ENCODE data around the gene EDIL3.

The EDIL3 gene, protein sequence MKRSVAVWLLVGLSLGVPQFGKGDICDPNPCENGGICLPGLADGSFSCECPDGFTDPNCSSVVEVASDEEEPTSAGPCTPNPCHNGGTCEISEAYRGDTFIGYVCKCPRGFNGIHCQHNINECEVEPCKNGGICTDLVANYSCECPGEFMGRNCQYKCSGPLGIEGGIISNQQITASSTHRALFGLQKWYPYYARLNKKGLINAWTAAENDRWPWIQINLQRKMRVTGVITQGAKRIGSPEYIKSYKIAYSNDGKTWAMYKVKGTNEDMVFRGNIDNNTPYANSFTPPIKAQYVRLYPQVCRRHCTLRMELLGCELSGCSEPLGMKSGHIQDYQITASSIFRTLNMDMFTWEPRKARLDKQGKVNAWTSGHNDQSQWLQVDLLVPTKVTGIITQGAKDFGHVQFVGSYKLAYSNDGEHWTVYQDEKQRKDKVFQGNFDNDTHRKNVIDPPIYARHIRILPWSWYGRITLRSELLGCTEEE

DNA sequence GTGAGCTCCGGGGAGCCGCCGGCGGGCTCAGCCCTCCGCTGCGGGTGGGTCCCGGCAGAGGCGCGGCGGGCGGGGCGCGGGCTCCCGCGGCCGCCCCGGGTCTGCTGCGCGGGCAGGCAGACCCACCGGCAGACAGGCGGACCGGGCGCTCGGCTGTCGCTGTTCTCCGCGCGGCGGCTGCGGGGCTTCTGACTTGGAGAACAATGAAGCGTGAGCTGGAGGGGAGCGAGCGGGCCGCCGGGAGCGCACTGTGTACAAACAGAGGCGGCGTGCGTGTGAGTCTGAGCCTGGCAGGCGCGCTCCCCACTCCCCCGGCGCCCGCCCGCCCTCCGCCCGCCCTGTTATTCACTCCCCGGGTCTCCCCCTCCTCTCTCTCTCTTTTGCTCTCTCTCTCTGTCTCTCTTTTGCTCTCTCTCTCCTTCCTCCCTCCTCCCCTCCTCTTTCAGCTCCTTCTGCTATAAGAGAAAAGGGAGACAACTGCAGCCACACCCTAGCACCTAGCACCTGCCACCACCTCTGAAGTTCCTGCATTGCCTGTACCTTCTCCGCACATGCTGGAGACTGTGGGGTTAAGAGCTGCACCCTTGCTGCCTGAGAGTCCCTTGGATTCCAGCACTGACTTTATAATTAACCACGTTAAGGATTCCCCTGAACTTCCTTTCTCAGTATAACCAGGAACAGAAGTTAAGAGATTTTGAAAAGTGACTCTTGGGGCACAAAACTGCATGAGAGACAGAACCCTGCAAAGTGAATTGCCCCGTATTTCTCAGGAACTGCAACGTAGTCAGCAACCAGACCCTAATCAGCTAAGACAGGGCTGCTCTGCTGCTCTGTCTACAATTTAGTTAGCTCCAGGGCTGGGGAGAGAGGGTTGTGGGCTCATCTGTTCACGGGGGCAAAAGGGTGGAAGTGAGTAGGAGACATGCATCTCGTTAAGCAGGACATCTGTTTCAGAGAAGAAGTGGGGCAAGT lies at the start of gene EDIL3:
Gene EDIL3 (minus strand): TSS at position 277 of the 972 bp plus-strand sequence. CDS start 506 bp downstream, outside the sequence.
- no peak for DNase-seq

DNA sequence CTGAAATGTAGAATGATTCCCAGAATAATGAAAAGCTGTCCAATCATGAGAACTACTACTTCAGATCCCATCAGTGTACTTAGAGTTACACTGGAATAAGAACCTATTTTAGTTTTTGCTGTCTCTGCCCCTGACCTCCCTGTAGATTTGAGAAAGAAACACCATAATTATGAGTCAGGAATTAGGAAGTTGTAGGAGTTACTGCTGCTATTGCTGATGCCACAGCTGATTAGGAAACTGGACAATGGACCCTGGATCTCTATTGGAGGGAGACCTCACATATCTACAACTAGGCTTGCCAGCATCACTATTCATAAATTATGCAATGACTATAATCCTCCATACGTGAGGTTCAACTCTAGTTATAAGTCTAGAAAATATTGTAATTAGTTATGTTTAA lies 48.8 kb upstream of the EDIL3 start:
- DNase-seq: no peak

DNA sequence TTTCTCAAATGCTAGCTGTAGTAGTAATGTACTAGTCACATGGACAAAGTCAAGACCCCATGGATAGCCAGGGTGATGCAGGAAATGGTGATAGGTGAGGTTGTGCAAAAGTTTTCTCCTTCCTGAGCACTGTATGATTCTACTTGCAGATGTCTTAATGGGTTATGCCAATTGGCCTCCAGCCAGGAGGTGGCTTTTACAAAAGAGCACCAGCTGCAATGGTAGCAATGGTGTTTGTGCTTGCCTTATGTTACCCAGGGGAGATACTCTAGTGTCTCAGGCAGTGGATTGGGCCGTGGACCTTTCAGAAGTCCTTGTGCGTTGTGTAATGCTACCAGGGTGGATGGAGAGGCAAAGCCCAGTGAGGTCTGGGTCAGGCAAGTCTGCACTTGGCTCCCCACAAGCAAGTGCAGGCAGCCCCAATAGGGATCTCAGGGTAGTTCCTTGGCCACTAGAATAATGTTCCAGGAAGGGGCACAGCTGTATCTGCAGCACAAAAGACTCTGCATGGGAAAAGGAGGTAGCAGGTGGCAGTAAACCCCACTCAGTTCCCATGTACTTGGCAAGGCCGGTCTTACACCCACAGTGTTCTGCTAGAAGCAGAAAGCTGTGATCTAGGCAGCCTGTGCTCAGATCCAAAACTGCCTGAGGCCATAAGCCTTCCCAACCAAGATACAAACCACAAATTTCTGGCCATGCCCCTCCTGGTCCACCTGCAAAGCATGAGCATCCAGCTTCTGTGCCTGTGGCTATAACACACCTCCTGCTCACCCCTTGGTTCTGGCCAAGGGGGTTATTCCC lies 46.4 kb upstream of the EDIL3 start:
- peak; percentile 2 for DNase-seq

DNA sequence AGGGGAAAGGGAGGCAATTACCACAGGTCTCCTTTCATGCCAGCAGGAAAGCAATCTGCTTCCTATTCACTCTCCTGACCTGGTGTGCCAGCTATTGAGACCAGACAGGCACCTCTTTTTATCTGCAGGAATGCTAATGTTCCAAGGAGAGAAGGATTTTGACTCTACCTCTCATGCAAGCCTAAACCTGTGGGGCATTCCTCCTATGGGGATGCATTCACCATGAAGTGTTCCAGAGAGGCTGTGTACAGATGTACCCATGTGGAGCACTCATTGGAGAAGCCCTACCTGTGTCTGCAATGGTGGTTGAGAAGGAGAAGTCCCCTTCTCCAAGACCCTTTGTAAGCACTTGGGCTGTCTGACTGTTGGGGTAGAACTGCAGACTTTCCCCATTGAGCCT lies 45.4 kb upstream of the EDIL3 start:
- DNase-seq: no peak

DNA sequence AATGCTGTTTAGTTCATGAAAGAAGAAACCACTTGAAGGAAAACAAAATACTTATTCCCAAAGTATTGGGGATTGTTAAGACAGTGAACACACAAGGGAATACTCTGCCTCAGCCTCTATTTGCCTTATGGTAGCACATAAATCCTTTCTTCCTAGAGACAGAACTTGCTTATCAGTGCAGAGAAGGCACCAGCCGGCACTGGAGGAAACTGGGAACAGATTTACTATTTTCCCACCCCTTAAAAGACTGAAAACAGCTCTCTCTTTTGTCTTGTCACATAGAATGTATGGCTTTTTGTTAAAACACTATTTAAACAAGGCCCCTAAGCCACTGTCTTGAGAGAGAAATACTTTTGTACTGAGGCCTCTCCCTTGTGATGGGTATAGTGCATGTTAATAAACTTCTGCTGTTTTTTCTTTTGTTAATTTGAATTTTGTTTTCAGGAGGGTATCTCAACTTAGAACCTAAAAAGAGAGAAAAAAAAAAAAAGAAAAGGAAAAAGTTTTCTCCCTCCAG lies 40.7 kb upstream of the EDIL3 start:
- no peak for DNase-seq

DNA sequence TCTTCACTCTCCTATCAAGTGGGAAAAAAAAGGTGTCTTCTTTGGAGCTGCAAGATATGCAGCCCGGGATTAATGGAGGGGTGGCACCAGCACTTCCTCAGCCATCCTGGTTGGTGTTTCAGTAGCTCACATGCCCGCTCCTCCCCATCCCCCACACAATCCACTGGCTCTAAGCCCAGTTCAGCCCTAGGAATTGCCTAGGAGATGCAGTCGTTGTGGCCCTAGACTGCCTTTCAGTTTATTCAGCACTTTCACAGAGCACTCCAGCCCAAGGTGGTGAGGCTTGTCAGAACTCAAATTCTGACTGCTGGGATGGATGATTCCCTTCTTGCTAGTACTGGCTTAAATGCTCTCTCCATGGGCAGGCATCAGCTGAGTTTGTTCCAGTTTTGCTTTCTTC lies 35.1 kb upstream of the EDIL3 start:
- DNase-seq: no peak

DNA sequence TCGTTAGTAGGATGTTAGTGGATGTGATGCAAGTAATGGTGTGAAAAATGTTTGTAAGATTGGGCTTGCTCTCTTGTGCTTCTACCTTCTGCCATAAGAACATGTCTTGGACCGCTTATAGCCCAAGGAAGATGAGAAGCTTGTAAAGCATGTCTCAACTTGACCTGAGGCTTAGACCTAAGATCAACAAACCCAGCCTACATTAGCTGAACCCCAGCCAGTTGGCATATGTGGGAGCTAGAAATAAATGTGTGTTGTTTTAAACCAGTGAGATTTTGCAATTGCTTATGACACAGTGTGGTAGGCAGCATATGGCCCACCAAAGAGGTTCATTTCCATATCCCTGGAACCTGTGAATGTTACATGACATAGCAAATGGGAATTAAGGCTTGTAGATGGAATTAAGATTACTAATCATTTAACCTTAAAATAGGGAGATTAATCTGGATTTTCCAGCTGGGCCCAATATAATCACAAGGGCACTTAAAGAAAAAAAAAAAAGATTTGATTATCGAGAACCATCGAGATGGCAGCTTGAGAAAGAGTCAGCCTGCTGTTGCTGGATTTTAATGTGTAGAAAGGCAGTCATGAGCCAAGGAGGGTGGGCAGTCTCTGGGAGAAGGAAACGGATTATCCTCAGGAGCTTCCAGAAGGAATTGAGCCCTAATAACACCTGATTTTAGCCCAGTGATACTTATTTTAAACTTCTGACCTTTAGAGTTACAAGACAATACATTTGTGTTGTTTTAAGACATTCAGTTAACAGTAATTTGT lies 27.3 kb upstream of the EDIL3 start:
- peak; percentile 10 for DNase-seq

DNA sequence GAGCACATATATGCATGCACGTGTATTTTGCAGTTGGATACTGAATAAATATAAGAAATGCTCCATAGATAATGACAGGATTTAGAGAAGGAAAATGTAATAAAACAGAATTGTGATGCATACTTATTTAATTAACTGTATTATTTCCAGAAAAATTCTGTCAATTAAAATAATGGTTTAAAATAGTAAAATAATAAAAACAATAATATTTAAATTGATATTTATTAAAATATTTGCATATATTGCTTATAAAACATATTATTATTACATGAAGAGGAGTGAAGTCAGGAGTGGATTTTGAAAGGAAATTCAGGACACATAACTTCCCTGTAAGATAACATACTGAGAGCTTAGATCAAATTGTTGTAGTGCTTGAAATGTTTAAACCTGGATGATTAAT lies 21.4 kb upstream of the EDIL3 start:
- no peak for DNase-seq

DNA sequence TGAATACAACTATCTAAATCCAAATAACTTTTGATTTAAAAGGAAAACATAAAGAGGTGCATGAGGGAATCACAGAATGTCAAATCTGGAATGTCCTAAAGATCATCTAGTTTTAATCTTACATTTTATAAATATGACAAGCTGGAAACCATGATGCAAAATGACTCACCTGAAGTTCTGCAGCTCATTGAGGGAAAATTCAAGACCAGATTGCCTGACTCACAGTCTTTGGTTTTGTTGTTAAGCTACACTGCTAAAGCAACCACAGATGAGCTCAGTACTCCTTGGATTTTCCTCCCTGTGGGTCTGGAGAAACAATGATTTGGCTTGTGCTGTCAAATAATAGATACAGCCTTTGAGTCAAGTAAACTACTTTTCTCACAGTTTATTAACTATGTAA lies 19.1 kb upstream of the EDIL3 start:
- no peak for DNase-seq

DNA sequence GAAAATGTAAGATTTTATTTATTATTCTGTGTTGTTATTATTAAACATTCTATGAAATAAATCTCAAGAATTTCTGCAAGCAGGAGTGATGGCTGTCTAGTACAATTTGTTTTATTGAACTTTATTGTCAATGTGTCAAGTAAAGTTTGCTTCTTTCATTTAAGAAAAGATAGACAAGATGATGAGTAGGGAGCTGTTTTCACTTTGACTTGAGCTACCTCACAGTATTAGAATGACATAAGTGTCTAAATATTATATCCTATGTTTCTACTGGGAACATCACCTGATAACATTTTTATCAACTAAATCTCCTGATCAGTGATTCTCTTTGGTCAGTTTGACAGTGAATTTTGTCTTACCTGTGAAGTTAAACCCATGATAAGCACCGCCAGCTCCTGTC lies 12.7 kb upstream of the EDIL3 start:
- DNase-seq: no peak

DNA sequence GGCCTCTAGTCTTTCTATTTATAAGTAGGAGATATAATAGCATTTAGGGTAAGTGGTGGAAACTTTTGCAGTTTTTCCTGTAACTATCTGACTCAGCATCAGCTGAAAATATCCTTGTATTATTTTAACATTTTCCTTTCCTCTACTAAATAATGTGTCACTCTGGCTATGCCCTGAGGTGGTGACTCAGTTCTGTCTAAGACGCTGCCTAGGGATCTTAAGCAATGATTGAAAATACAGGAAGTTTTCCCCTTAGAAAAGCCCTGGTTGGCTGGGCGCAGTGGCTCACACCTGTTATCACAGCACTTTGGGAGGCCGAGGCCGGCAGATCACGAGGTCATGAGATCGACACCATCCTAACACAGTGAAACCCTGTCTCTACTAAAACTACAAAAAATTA lies 9.3 kb upstream of the EDIL3 start:
- no peak for DNase-seq

DNA sequence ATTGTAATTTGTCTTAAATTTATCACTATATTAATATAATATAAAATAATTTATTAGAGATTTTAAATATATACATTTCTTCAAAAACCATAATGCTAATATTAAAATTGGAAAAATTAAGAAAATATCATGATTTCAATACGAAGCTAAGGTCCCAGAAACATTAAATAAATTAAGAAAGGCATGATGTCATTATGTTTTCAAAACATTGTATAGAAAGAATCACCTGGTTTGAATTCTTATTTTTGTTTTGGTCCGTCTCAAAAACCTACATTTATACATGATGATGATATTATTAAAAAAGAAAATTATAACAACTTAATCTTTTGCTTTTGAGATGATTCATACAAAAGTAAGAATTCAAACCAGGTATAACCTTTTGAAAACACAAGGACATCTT lies 8.2 kb upstream of the EDIL3 start:
- DNase-seq: no peak

DNA sequence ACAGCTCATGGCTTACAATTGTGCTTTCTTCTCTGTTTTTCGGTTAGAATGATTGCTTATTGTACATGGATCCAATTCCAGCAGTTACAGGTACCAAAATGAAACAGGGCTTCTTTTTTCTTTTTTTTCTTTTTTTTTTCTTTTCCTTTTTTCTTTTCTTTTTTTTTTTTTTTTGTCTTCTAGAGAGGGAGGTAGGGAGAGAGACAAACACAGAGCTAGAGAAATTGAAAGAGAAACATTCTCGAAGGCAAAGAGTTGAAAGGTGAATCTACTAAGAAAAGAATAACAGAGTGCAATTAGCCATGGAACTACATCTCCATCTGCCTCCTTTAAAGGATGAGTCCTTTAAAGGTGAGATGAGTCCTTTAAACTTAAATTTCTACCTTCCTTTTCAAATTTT lies 1.0 kb upstream of the EDIL3 start:
- no peak for DNase-seq

DNA sequence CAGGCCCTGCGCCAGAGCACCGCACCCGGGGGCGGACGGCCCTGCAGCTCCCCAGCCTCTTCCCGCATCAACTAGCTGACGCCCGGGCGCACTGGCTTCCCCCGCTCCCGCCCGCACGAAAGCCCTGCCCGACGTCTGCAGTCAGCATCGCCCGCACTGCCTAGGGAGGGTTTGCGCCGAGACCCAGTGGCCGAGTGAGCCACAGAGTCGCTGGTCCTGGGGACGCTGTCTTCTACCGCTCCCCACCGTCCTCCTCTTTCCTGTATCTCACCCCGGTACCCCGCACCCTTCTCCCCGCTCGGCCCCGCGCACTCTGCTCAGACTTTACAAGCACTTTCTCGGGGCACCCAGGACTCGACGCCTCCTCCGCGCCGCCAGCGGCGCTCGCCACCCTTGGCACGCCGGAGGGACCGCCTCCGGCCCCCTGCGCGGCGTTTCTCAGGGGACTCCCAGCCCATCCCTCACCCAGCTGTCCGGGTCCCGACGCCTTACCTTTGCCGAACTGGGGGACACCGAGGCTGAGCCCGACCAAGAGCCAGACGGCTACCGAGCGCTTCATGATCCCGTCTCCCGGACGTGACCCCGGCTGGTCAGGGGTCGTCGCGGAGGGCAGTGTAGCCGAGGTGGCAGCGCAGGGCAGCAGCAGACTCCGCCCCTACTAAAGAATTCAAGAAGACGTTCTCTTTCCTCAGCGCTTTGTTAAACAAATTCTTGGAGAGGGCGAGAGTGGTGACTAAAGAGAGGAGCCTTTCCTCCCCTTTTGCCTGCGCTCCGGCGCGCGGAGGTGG lies 670 bp downstream of the EDIL3 start:
- DNase-seq: no peak

DNA sequence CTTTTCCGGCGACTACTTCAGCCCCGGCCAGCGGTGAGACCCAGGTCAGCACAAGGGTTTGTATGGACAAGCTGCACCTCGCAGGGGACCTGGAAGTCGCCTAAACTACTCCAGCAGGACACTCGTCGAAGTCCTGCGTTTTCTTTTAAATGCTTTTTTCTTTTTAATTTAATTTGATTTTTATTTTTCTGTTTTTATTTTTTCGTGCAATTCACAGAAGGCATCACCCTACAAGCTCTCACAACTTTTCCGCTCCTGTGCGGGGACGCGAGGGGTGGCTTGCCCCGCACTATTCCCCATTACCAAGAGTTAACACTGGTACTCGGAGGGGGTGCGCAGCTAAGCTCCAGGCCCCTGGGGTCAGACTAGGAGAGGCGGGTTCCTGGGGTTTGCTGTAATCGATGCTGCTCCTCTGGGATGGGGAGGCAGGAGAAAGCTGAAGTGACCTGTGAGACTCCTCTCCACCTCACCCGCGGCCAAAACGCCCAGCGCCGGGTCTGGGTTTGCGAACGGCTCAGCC lies 1.3 kb downstream of the EDIL3 start:
- DNase-seq: no peak

DNA sequence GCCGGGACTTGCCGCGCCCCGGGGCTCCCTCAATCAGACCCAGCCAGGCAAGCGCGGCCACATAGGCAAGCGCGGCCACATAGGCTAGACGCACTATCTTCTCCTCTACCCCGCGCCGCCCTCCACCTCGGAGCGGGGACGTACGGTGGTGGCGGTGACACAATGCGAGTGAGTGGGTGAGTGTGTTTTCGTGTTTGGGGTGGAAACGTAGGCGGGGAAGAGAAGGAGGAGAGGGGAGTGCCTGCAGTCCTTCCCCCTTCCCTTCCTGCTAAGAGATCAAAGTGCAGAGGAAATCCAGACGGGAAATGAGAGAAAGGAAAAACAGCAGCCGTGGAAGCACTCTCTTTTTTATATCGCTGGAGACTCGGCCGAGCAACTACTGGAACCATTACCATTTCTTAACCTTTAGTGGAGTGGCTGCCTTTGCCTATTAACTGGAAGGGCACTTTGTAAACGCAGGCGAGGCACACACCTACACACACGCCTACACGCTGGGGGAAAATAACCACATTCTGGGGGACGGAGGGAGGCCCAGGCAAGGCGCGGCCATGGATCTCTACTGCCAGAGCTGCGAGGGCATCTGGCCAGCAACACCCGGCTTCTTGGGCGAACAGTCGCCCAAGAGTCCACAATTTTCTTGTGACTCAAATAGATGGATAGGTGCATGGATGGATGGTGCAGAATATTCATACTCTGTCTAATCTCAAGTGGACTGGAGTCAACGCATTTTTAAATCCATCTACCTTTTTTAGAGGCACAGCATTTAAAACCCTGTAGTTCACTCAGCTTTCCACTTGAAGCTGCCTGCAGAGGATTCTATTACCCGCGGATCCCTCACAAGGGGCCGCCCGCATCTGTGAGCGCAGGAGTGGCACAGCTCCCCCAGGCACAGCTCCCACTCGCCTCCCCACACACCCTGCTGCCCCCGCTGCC lies 2.1 kb downstream of the EDIL3 start:
- DNase-seq: no peak

DNA sequence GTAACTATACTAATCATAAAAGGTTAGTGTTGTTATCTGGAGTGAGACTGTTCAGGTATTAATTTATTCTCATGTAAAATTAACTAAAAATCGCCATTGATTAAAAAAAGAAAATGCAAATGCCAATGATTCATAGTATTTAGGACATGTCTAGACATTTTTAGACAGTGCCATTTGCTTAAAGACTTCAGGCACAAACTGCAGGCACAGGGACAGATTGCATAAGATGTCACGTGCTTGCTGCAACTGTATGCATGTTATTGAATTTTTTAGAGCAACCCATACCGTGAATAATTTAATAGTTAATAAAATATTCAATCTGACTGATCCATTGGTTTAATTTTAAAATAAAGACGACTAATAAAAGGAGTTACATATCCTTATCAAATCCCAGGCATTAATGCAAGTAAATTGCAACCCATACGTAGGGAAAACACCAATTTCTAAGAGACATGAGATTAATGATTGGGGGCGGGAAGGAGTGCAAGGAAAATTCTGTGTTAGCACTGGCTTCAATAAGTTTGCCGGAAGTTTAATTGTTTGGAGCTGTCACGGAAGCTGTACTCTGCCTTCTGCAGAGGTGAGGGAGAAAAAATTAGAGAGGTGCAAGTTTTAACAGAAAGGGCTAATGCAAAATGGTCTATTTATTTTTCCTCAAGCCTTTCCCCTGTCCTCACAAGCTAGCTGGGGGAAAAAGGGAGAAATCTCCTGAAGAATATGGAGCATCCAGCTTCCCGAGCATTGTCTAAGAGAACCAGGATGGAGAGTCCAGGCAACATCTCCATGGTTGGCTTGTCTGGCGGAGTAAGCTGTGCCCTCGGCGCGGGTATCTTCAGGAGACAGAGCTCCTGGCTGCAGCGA lies 2.9 kb downstream of the EDIL3 start:
- peak; percentile 0 for DNase-seq

DNA sequence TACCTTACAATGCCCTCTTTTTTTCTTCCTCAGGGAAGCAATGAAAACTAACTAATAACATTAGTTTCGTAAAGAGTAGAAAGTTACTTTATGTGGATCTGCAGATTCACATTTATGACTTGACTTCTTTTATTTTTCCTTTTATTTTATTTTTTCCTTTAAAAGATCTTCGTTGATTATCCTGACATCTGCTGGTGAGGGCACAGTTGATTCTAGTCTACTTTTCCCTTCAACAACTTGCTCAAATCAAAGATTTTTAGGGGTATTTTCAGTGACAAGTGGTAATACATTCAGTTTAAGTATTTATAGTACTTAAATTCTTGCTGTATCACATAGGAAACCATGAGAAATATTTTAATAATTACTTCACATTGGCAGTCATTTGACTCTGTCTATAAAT lies 4.9 kb downstream of the EDIL3 start:
- DNase-seq: no peak

DNA sequence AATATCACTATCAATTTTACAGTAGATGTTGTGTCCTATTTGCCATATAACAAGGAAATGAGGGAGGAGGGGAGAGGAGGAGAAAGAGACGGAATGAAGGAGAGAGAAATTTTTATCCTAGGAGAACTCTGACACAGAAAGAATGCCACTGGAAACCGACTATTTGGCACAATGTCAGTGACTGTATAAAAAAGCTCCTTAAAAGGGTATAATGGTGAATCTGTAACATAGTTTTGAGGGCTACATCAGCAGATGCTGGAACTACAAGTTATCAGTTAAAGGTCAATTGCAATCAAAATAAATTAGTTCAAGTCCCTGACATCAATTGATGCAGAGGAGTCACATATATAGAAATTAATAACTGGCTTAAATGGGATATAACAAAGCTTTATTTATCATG lies 5.7 kb downstream of the EDIL3 start:
- DNase-seq: no peak
